Heart left ventricle (tissue), 13 donors: ENCODE results near the gene ZNF488.

Experiments used
- CTCF ChIP-seq, 12 donors: fragments of 200-600 bp; sonication (generic) in 4 of 12; IDR thresholded peaks; one replicate each; pipeline versions ENCODE4 v1.5.0 to v1.8.0; 2018 to 2022; ENCODE audit warnings: antibody characterized with exemption in 12 of 12, mild to moderate bottlenecking in 5 of 12
- POLR2A ChIP-seq, 2 donors: fragments of 450-650 bp; IDR thresholded peaks; one replicate each; pipeline ENCODE4 v1.6.1; 2017; ENCODE audit warnings: antibody characterized with exemption in 2 of 2, mild to moderate bottlenecking in 2 of 2, moderate library complexity in 2 of 2
- donor health status: ischemic (EF 13 %, LVEDD 7.1; RV severe dilation, severe dysfunction).
- donor health status: DM: no; HTN: yes; CAD: no.
- donor health status: DM: no; HTN: no; CAD: no.
- donor health status: ischemic (EF 25% LVEDD 6.9; RV normal size, moderate dysfunction).
- donor health status: ischemic (EF 25% LVEDD 5.7; RV mildly dilated, moderate dysfunction).
- donor health status: ischemic (EF 35%, LVEDD 5.7; RV mildly dilated, moderate dysfunction).
- donor health status: nonischemic (EF 11% LVEDD 7.7; RV severe dilation, severe dysfunction).
- donor health status: DM: yes; HTN: yes; CAD: no.
- donor health status: PGD.
- donor health status: ischemic (EF 29% LVEDD 5.4; RV normal size, mild dysfunction).
- donor health status: nonischemic (EF 23%, LVEDD 6.1; RV moderate dilation, normal function).

- no peak for TF ChIP-seq CTCF (IDR thresholded peaks at IDR 0.05)
- TF ChIP-seq POLR2A (IDR thresholded peaks at IDR 0.05): no peak
These were observed 4.7 kb downstream of the ZNF488 start for GRCh38 chr10:47379445-47379785.
